Erythroblast (primary cell): Measurements from ENCODE around the gene SPRING1.

Source experiments
- GATA1 ChIP-seq: IDR thresholded peaks from 2 replicates; pipeline ENCODE4 v1.6.1; 2011; ENCODE audit warnings: low read depth, mild to moderate bottlenecking, control low read depth, low read length, moderate library complexity
- POLR2A ChIP-seq: IDR thresholded peaks from 2 replicates; pipeline ENCODE4 v1.6.1; 2011; ENCODE audit warnings: mild to moderate bottlenecking, low read length

- TF ChIP-seq POLR2A (no peak), GATA1 (no peak)
Measured at GRCh38 chr12:116692605-116693004, 45.3 kb downstream of the SPRING1 start.
